HepG2 (cell line): ENCODE results near the gene FBXW12. TPM values are rescaled to one million over a fixed set of nuclear protein-coding genes. Genes with fewer than 3 reads are reported as not detected.

ENCODE experiments used
- ARID5B ChIP-seq: IDR thresholded peaks from 2 replicates; pipeline ENCODE4 v1.4.0; 2020; ENCODE audit warnings: mild to moderate bottlenecking, missing genetic modification reagents
- BCL6 ChIP-seq: IDR thresholded peaks from 2 replicates; pipeline ENCODE4 v1.6.1; 2016; ENCODE audit warnings: missing genetic modification reagents, missing compliant biosample characterization
- EP300 ChIP-seq, 3 experiments: sonication (generic) in 1 of 3; formaldehyde crosslinking in 1 of 3; IDR thresholded peaks; 2 replicates each; pipeline versions ENCODE4 v1.5.1 to v1.6.1; 2011 to 2020; ENCODE audit warnings: low read depth in 2 of 3, low read length in 2 of 3, borderline replicate concordance in 1 of 3, improper control_type of control experiment in 1 of 3, mild to moderate bottlenecking in 1 of 3, missing genetic modification reagents in 1 of 3, moderate library complexity in 1 of 3
- FOXM1 ChIP-seq: sonication (generic); formaldehyde crosslinking; IDR thresholded peaks from 2 replicates; pipeline ENCODE4 v1.5.0; 2020; ENCODE audit warnings: missing genetic modification reagents
- HNF4G ChIP-seq, 2 experiments: sonication (generic) in 1 of 2; formaldehyde crosslinking in 1 of 2; IDR thresholded peaks; 2 replicates each; pipeline versions ENCODE4 v1.4.0 to v1.6.1; 2011 to 2020; ENCODE audit warnings: borderline replicate concordance in 2 of 2, low read depth in 2 of 2, mild to moderate bottlenecking in 2 of 2, low read length in 1 of 2, missing genetic modification reagents in 1 of 2, moderate library complexity in 1 of 2
- MED13 ChIP-seq: sonication (generic); formaldehyde crosslinking; IDR thresholded peaks from 2 replicates; pipeline ENCODE4 v1.5.0; 2020; ENCODE audit warnings: missing genetic modification reagents
- MIER3 ChIP-seq: IDR thresholded peaks from 2 replicates; pipeline ENCODE4 v1.6.1; 2016; ENCODE audit warnings: missing compliant biosample characterization, borderline replicate concordance
- NCOA1 ChIP-seq: sonication (generic); formaldehyde crosslinking; IDR thresholded peaks from 2 replicates; pipeline ENCODE4 v1.9.0; 2021; ENCODE audit warnings: missing genetic modification reagents
- POLR2AphosphoS5 ChIP-seq: IDR thresholded peaks from 2 replicates; pipeline ENCODE4 v1.6.1; 2012; ENCODE audit warnings: low read depth, low read length
- PRDM15 ChIP-seq: sonication (generic); formaldehyde crosslinking; IDR thresholded peaks from 2 replicates; pipeline ENCODE4 v1.4.0; 2020; ENCODE audit warnings: missing genetic modification reagents
- RARA ChIP-seq: IDR thresholded peaks from 2 replicates; pipeline ENCODE4 v1.6.1; 2016; ENCODE audit warnings: missing genetic modification reagents, missing compliant biosample characterization
- SAP130 ChIP-seq: IDR thresholded peaks from 2 replicates; pipeline ENCODE4 v1.6.1; 2016; ENCODE audit warnings: low read depth
- SETDB1 ChIP-seq: sonication (generic); formaldehyde crosslinking; IDR thresholded peaks from 2 replicates; pipeline ENCODE4 v1.5.1; 2020; ENCODE audit warnings: missing genetic modification reagents, mild to moderate bottlenecking, borderline replicate concordance
- SP5 ChIP-seq: IDR thresholded peaks from 2 replicates; pipeline ENCODE4 v1.6.1; 2016; ENCODE audit warnings: low read depth, borderline replicate concordance
- SRSF9 ChIP-seq: fragments of 200-400 bp; formaldehyde crosslinking; IDR thresholded peaks from 2 replicates; pipeline ENCODE4 v1.6.1; 2018; ENCODE audit warnings: borderline replicate concordance, mild to moderate bottlenecking, low read depth, low read length; ENCODE audit not compliant: insufficient read depth, poor library complexity, severe bottlenecking
- TFAP4 ChIP-seq: sonication (generic); IDR thresholded peaks from 2 replicates; pipeline ENCODE4 v1.6.1; 2016; ENCODE audit warnings: low read depth, borderline replicate concordance
- THAP8 ChIP-seq: sonication (generic); formaldehyde crosslinking; IDR thresholded peaks from 2 replicates; pipeline ENCODE4 v1.5.1; 2020; ENCODE audit warnings: missing genetic modification reagents, mild to moderate bottlenecking, borderline replicate concordance
- polyA plus RNA-seq, 8 experiments: library from polyadenylated mRNA; depleted of rRNA in 3 of 8; stranded (reverse) in 7 of 8; unstranded in 1 of 8; fragments of >200 nt; fragmentation: Illumina TruSeq in 4 of 8; extraction: Trizol in 4 of 8; gene quantifications; 2 replicates each; pipeline versions ENCODE4 v1.2.1 to v1.2.3, GENCODE V29; 2011 to 2016; ENCODE audit warnings: low read depth in 4 of 8, missing spikeins in 1 of 8, mixed read lengths in 1 of 8; ENCODE audit not compliant: insufficient read depth in 1 of 8
- total RNA-seq, 5 experiments: library from RNA; depleted of rRNA; stranded (reverse); fragments of >200 nt; fragmentation: Illumina TruSeq; extraction: Trizol; gene quantifications; 2 replicates each; pipeline ENCODE4 v1.2.3, GENCODE V29; 2016; ENCODE audit warnings: low read depth in 1 of 5

The FBXW12 gene
- total and polyA plus RNA-seq, 2 of the 13 experiments (the other 11 are each of a cell fraction or from before 2014, with no cell fraction given), result not detected

- peak; percentile 55; the same call in 1 of the 2 replicates for TF ChIP-seq ARID5B (CRISPR knock-in tag)
- peak; percentile 48 for TF ChIP-seq SAP130
- peak; percentile 18; the same call in 1 of the 2 replicates for TF ChIP-seq HNF4G (IDR thresholded peaks at IDR 0.05; ENCODE audit: borderline replicate concordance, low read depth, low read length)
- no peak for TF ChIP-seq HNF4G (CRISPR knock-in tag; IDR thresholded peaks at IDR 0.05; ENCODE audit: borderline replicate concordance, low read depth)
- 0 out of 2 replicates have a peak, but pooled peaks have one; percentile 28 for TF ChIP-seq NCOA1 (CRISPR knock-in tag)
- TF ChIP-seq POLR2AphosphoS5, result no peak
- TF ChIP-seq PRDM15 (CRISPR knock-in tag), result peak; percentile 88
- peak in 1 of 2 experiments; percentile 29; a peak in 1 of 4 replicates for TF ChIP-seq EP300 (IDR thresholded peaks at IDR 0.05; ENCODE audit: low read depth in 2 of 2, low read length in 2 of 2)
- no peak for TF ChIP-seq EP300 (CRISPR knock-in tag; IDR thresholded peaks at IDR 0.05; ENCODE audit: borderline replicate concordance)
- 0 out of 2 replicates have a peak, but pooled peaks have one; percentile 44 for TF ChIP-seq RARA (CRISPR knock-in tag)
- TF ChIP-seq SETDB1 (CRISPR knock-in tag), result no peak
- 0 out of 2 replicates have a peak, but pooled peaks have one; percentile 25 for TF ChIP-seq BCL6
- TF ChIP-seq SP5 (CRISPR knock-in tag), result peak; percentile 46; the same call in 1 of the 2 replicates
- no peak for TF ChIP-seq MED13
- peak; percentile 31; the same call in 1 of the 2 replicates for TF ChIP-seq TFAP4
- TF ChIP-seq THAP8 (CRISPR knock-in tag), result no peak
- no peak for TF ChIP-seq MIER3
- TF ChIP-seq SRSF9, result no peak
- no peak for TF ChIP-seq FOXM1 (CRISPR knock-in tag)
These were observed 61.6 kb downstream of the FBXW12 start (continued) for GRCh38 chr3:48433472-48434118.
